HFF-Myc (cell line): ENCODE data around the gene ACVR1.

ENCODE experiments used
- DNase-seq: peaks from one replicate; pipeline ENCODE4 v3.0.0-alpha.2; 2011; ENCODE audit warnings: low read depth; ENCODE audit errors: extremely low read depth
- H3K4me3 ChIP-seq: replicated peaks from 2 replicates; pipeline ENCODE4 v1.5.1; 2011; ENCODE audit warnings: low read depth, mild to moderate bottlenecking, control low read depth, low read length
- TF ChIP-seq, protein P1 (sequence below): IDR thresholded peaks from 2 replicates; pipeline ENCODE4 v1.5.1; 2012; ENCODE audit warnings: mild to moderate bottlenecking, low read depth, low read length, control low read depth; ENCODE audit errors: missing control alignments

Gene ACVR1

GRCh38 chr2:157872791-157873190, 3.3 kb downstream of the ACVR1 start:
- no peak overlapping the region for H3K4me3 ChIP-seq
- TF ChIP-seq, protein P1, sequence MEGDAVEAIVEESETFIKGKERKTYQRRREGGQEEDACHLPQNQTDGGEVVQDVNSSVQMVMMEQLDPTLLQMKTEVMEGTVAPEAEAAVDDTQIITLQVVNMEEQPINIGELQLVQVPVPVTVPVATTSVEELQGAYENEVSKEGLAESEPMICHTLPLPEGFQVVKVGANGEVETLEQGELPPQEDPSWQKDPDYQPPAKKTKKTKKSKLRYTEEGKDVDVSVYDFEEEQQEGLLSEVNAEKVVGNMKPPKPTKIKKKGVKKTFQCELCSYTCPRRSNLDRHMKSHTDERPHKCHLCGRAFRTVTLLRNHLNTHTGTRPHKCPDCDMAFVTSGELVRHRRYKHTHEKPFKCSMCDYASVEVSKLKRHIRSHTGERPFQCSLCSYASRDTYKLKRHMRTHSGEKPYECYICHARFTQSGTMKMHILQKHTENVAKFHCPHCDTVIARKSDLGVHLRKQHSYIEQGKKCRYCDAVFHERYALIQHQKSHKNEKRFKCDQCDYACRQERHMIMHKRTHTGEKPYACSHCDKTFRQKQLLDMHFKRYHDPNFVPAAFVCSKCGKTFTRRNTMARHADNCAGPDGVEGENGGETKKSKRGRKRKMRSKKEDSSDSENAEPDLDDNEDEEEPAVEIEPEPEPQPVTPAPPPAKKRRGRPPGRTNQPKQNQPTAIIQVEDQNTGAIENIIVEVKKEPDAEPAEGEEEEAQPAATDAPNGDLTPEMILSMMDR: no peak
- no peak for DNase-seq

DNA sequence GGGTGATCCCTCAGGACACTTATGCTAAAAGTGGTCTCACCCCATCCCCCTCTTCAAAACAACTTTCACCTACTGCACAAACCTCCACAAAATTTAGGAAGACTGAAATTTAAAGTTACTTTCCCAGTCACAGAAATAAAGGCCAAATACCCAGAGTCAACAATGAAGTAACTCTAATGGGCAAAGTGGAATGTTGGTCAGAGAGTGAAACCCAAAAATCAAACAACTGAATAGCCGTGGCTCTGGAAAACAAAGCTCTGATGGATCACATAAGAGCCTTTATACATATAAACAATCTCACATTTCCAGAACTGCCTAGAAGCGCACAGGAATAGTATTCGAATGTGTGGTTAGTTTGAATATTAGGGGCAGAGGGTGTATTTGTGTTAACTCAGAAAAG, 4.7 kb downstream of the ACVR1 start:
- DNase-seq: no peak
- H3K4me3 ChIP-seq: no peak overlapping the region
- TF ChIP-seq, protein P1: no peak

DNA sequence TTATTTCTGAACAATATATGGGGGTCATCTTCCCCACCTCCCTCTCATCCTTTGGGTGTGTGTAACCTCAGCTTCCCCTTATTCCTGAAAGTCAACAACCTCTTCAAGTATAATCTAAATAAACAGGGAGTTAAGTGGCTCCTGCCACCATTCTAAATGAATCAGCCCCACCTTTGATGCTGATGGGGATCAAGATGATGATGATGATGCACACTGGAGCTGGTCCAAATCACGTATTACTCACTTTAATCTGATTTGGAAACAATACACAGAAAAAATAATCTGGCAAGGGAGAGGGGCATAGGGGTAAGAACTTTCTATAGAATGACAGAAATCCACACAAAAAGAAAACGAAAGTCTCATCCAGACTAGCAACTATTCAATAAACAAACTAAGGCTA, 7.1 kb downstream of the ACVR1 start:
- H3K4me3 ChIP-seq: no peak overlapping the region
- TF ChIP-seq, protein P1: no peak
- DNase-seq: no peak

GRCh38 chr2:157867703-157868102, 8.4 kb downstream of the ACVR1 start:
- no peak for DNase-seq

DNA sequence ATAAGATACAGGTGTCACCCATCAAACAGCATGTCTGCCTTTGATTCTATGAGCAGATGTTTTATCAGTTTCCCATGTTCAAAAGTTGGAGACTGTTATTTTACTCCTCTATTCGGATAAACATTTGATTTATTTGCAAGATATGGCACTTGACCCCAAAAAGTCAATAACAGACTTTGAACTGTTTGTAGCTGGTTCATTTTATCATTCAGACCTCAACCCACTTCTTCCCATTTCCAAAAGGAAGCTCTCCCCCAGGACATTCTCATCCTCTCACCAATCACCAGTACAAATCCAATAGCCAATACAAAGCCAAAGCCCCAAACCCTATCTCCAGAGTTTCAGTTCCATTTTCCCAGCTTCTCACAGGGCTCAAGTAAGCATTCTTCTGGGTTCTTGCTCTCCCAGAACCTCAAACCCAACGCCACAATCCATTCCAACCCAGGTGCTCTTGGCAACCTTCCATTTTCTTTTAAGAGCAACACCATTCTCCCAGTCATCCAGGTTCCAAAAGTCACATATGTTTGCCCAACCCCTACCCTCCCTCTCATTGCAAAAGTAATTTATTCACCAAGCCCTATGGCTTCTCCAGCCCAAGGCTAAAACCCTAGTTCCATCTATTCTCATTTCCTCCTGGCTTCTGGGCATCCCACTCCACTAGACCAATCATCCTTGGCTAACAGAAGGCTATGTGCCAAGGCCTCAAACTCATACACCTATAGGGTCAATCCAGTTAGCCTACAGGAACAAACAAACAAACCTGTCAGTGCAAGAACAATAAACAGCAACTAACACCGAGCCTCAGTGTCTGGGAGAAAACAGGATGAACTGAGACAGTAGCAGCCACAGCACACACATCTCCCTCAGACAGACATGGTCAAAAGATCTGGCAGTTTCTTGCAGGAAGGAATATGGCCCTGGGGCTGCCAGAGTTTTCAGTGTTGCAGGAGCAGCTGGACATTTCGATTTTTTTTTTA, 9.2 kb downstream of the ACVR1 start:
- no peak for DNase-seq
- TF ChIP-seq, protein P1: no peak
- no peak overlapping the region for H3K4me3 ChIP-seq

More at GRCh38 chr2:157867703-157868102, 8.4 kb downstream of the ACVR1 start:
- TF ChIP-seq, protein P1: no peak
- H3K4me3 ChIP-seq: no peak overlapping the region

- TF ChIP-seq, protein P1: no peak
- no peak overlapping the region for H3K4me3 ChIP-seq
Observed at GRCh38 chr2:157866202-157866601, 9.9 kb downstream of the ACVR1 start.

More at GRCh38 chr2:157866202-157866601, 9.9 kb downstream of the ACVR1 start:
- no peak for DNase-seq
